B cell (primary cell): ENCODE data around the gene BTNL9. TPM values are rescaled to one million over a fixed set of nuclear protein-coding genes. Genes with fewer than 3 reads are reported as not detected.

Experiments used
- ATAC-seq: fragments of 200-7000 bp; cut with Tn5 transposase; one replicate; pipeline ENCODE4 v1.10.0; 2021; ENCODE audit warnings: low read depth, mild to moderate bottlenecking, moderate number of reproducible peaks, moderate library complexity
- CTCF ChIA-PET: fragments of 350-600 bp; sonication (Branson Sonifier 250); formaldehyde crosslinking; loops from one replicate; lab custom pipeline; 2021; ENCODE audit warnings: antibody characterized with exemption, inconsistent platforms; lab: Charles Lee
- POLR2A ChIA-PET: fragments of 350-600 bp; sonication (Branson Sonifier 250); formaldehyde crosslinking; loops from one replicate; lab custom pipeline; 2021; ENCODE audit warnings: antibody characterized with exemption; lab: Charles Lee
- DNase-seq: peaks from one replicate; pipeline ENCODE4 v3.0.0; 2013
- H2AFZ ChIP-seq: 2 replicates; pipeline ENCODE4 v1.6.1; 2012; ENCODE audit warnings: mild to moderate bottlenecking, low read depth, low read length; ENCODE audit not compliant: insufficient read depth, poor library complexity, severe bottlenecking
- H3K27ac ChIP-seq, 2 donors: 1 replicate in 1 of 2; 2 replicates in 1 of 2; pipeline ENCODE4 v1.5.1; 2012 to 2013; ENCODE audit warnings: low read length in 2 of 2, mild to moderate bottlenecking in 2 of 2, moderate library complexity in 1 of 2
- H3K27me3 ChIP-seq, 4 experiments: fragments of 200-600 bp in 1 of 4; sonication (generic) in 1 of 4; replicated peaks in 1 of 4; 1 replicate in 2 of 4; 2 replicates in 2 of 4; pipeline versions ENCODE4 v1.6.1 to v1.7.0; 2013 to 2016; ENCODE audit warnings: low read length in 3 of 4, mild to moderate bottlenecking in 2 of 4, mixed read lengths in 1 of 4, moderate library complexity in 1 of 4; ENCODE audit not compliant: insufficient read depth in 4 of 4, control insufficient read depth in 3 of 4; ENCODE audit errors: control extremely low read depth in 1 of 4
- H3K36me3 ChIP-seq, 2 experiments: replicated peaks in 1 of 2; 1 replicate in 1 of 2; 2 replicates in 1 of 2; pipeline versions ENCODE4 v1.6.1 to v1.7.1; 2013; ENCODE audit warnings: low read length in 1 of 2; ENCODE audit not compliant: insufficient read depth in 2 of 2, control insufficient read depth in 1 of 2; ENCODE audit errors: control extremely low read depth in 1 of 2, extremely low read depth in 1 of 2
- H3K4me1 ChIP-seq, 2 donors: fragments of 200-600 bp in 1 of 2; sonication (generic) in 1 of 2; 1 replicate in 1 of 2; 2 replicates in 1 of 2; pipeline versions ENCODE4 v1.5.1 to v1.6.1; 2013 to 2017; ENCODE audit warnings: low read length in 2 of 2; ENCODE audit not compliant: control insufficient read depth in 2 of 2, insufficient read depth in 2 of 2
- H3K4me2 ChIP-seq: replicated peaks from 2 replicates; pipeline ENCODE3; 2012; ENCODE audit warnings: mild to moderate bottlenecking, low read depth, low read length; ENCODE audit not compliant: poor library complexity, severe bottlenecking
- H3K4me3 ChIP-seq, 5 experiments: fragments of 200-600 bp in 1 of 5; sonication (generic) in 1 of 5; 1 replicate in 3 of 5; 2 replicates in 2 of 5; pipeline versions ENCODE4 v1.5.1 to v1.7.0; 2011 to 2016; ENCODE audit warnings: low read length in 4 of 5, mild to moderate bottlenecking in 4 of 5, low read depth in 2 of 5, control low read depth in 1 of 5, moderate library complexity in 1 of 5; ENCODE audit not compliant: insufficient read depth in 1 of 5; ENCODE audit errors: control extremely low read depth in 1 of 5, extremely low read depth in 1 of 5
- H3K79me2 ChIP-seq: fragments of 200-600 bp; sonication (generic); one replicate; pipeline ENCODE4 v1.6.0; 2016; ENCODE audit warnings: low read length; ENCODE audit not compliant: control insufficient read depth, insufficient read depth
- H3K9ac ChIP-seq: fragments of 200-600 bp; sonication (generic); 2 replicates; pipeline ENCODE4 v1.6.1; 2017; ENCODE audit warnings: mild to moderate bottlenecking, low read length, moderate library complexity
- H3K9me3 ChIP-seq, 3 donors: one replicate each; pipeline versions ENCODE4 v1.6.1 to v1.7.1; 2013; ENCODE audit warnings: low read length in 2 of 3; ENCODE audit not compliant: control insufficient read depth in 2 of 3, insufficient read depth in 1 of 3; ENCODE audit errors: control extremely low read depth in 1 of 3
- H4K20me1 ChIP-seq: 2 replicates; pipeline ENCODE4 v1.6.0; 2012; ENCODE audit warnings: mild to moderate bottlenecking, low read length; ENCODE audit not compliant: insufficient read depth, control insufficient read depth, poor library complexity, severe bottlenecking
- H3K27ac Mint-ChIP-seq: one replicate; pipeline ENCODE4 v1.8.0; 2021; ENCODE audit warnings: mixed read lengths
- H3K27me3 Mint-ChIP-seq: one replicate; pipeline ENCODE4 v1.8.0; 2021; ENCODE audit warnings: mixed read lengths
- H3K4me1 Mint-ChIP-seq: one replicate; pipeline ENCODE4 v1.8.0; 2021; ENCODE audit warnings: mixed read lengths
- H3K4me3 Mint-ChIP-seq: one replicate; pipeline ENCODE4 v1.8.0; 2021; ENCODE audit warnings: mixed read lengths
- H3K9me3 Mint-ChIP-seq: one replicate; pipeline ENCODE4 v1.8.0; 2022; ENCODE audit warnings: mixed read lengths; ENCODE audit not compliant: insufficient read depth
- EZH2 ChIP-seq: IDR thresholded peaks from 2 replicates; pipeline ENCODE4 v1.6.1; 2012; ENCODE audit warnings: borderline replicate concordance, low read depth, mild to moderate bottlenecking, moderate library complexity, low read length; ENCODE audit not compliant: insufficient read depth, poor library complexity, severe bottlenecking
- WGBS: methylation state at CpG from one replicate; pipeline ENCODE4 v1.1.5; 2013; ENCODE audit warnings: missing lambda C conversion rate; ENCODE audit not compliant: insufficient coverage; 5-methylcytosine and 5-hydroxymethylcytosine counted together
- intact Hi-C: fragments of 100-400 bp; cut with micrococcal nuclease; formaldehyde crosslinking; loops from one replicate; pipeline ENCODE4 v1.10.0; 2022
- polyA plus RNA-seq: library from polyadenylated mRNA; depleted of rRNA; stranded (reverse); fragments of >200 nt; gene quantifications from 2 replicates; pipeline ENCODE4 v1.2.3, GENCODE V29; 2012
- total RNA-seq, 2 donors: library from RNA; stranded (reverse); fragments of 120-200 nt in 1 of 2; gene quantifications; 1 replicate in 1 of 2; 2 replicates in 1 of 2; pipeline versions ENCODE4 v1.2.3 to v1.2.4, GENCODE V29; 2013 to 2022
- TF ChIP-seq, protein P1 (sequence below): fragments of 200-600 bp; IDR thresholded peaks from one replicate; pipeline ENCODE4 v1.8.0; 2022; ENCODE audit warnings: antibody characterized with exemption, mild to moderate bottlenecking

The BTNL9 gene
- total and polyA plus RNA-seq, 2 donors (not counting 1 experiment from before 2014, with no cell fraction given), result 40.7 to 173 TPM

DNA sequence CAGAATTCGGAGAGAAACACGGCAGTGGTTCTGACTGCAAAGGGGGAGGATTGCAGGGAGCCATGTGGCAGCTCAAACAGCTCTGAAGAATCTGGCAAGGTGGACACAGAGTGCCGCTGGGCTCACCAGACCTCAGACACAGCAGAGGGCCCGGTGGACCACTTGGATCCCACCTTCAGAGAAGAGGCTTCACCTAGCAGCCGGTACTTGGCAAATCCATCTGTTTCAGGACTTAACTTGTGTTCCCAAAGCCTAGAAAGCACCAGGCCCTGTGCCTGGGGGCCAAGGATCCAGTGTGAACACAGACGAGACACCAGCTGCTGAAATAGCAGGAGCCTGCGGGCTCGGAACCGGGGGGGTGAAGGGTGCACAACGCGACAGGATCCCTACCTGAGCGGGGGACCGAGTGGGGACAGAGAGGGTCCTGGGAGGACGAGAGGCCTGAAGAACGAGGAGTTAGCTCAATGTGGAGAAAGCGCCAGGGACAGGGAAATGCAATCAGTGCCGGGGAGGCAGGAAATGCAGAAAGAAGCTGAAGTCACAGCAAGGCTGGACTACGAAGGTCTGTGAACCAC, 44.6 kb downstream of the BTNL9 start:
- Histone ChIP-seq H3K4me3 (no peak overlapping the region), H3K27ac (no peak overlapping the region), H3K9ac (no peak overlapping the region), H3K36me3 (no peaks in the 10 kb centered on the region), H3K79me2 (no peaks in the 10 kb centered on the region), H2AFZ (no peak overlapping the region), H3K4me2 (no peak overlapping the region), H3K9me3 (no peaks in the 10 kb centered on the region), H3K27me3 (peaks cover 0 to 7% (median 2%) of the 10 kb centered on the region in 4 experiments), H3K4me1 (no peaks in the 10 kb centered on the region), H4K20me1 (no peaks in the 10 kb centered on the region)
- CTCF ChIA-PET, result no interaction called here
- DNase-seq, result no peak
- H3K9me3 Mint-ChIP-seq, result no peaks in the 10 kb centered on the region
- POLR2A ChIA-PET, result no interaction called here
- intact Hi-C loops, result loop anchor here (10.0 kb wide), 1 partner anchor 220 kb away; the partner anchor contains the start of gene ZFP62
- no peak overlapping the region for H3K27ac Mint-ChIP-seq
- ATAC-seq, result no peak
- WGBS, result 52% methylated on average over 17 of the region's 18 CpGs
- TF ChIP-seq EZH2, result no peak
- TF ChIP-seq, protein P1, sequence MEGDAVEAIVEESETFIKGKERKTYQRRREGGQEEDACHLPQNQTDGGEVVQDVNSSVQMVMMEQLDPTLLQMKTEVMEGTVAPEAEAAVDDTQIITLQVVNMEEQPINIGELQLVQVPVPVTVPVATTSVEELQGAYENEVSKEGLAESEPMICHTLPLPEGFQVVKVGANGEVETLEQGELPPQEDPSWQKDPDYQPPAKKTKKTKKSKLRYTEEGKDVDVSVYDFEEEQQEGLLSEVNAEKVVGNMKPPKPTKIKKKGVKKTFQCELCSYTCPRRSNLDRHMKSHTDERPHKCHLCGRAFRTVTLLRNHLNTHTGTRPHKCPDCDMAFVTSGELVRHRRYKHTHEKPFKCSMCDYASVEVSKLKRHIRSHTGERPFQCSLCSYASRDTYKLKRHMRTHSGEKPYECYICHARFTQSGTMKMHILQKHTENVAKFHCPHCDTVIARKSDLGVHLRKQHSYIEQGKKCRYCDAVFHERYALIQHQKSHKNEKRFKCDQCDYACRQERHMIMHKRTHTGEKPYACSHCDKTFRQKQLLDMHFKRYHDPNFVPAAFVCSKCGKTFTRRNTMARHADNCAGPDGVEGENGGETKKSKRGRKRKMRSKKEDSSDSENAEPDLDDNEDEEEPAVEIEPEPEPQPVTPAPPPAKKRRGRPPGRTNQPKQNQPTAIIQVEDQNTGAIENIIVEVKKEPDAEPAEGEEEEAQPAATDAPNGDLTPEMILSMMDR, result no peak
- H3K4me1 Mint-ChIP-seq, result no peaks in the 10 kb centered on the region
- no peak overlapping the region for H3K4me3 Mint-ChIP-seq
- peaks cover 12% of the 10 kb centered on the region for H3K27me3 Mint-ChIP-seq

DNA sequence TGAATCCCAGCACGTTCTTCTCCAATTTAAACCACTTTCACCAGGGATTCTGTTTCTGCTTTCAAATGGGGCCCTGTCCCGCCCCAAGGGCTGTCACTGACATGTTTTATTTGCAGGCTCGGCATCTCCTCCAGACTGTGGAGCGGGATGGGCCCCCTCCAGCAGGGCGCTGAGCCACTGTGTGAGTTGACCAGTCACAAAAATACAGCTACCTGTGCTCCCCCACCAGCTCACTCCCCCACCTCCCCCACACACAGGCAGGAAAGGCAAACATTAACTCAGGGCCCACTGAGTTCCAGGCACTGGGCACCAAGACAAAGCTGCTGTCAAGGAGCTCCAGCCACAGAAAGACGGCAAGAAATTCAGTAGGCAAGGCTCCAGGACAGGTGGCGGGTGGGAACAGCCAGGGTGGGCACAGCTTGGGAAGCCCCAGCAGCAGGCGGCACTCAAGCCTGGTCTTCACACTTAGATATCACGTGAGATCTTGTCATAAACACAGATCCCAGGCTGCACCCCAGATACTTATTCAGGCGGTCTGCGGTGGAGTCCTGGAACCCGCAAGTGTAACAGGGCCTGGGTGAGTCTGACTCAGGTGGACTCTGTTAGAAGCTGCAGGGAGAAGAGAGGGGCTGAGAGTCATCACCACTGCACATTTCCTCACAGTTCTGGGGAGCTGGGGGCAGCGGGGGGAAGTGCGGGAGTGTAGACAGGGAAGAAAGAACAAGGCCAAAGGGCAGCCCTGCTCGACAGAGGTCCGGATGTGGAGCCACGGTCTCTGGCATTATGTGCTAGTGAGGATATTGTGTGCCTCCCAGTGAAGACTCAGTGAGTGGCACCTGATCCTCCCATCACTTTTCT, 46.2 kb downstream of the BTNL9 start:
- CTCF ChIA-PET, result no interaction called here
- Histone ChIP-seq H3K27me3 (peaks cover 0 to 6% (median 2%) of the 10 kb centered on the region in 4 experiments), H3K27ac (no peak overlapping the region), H3K4me1 (no peaks in the 10 kb centered on the region), H3K4me3 (no peak overlapping the region), H2AFZ (no peak overlapping the region), H4K20me1 (no peaks in the 10 kb centered on the region), H3K4me2 (no peak overlapping the region), H3K9me3 (no peaks in the 10 kb centered on the region), H3K9ac (no peak overlapping the region), H3K36me3 (no peaks in the 10 kb centered on the region), H3K79me2 (no peaks in the 10 kb centered on the region)
- ATAC-seq (no peak), DNase-seq (no peak)
- H3K27ac Mint-ChIP-seq, result no peak overlapping the region
- TF ChIP-seq, protein P1, result no peak
- H3K4me1 Mint-ChIP-seq, result no peaks in the 10 kb centered on the region
- 80% methylated on average over 17 of the region's 17 CpGs for WGBS
- POLR2A ChIA-PET, result interaction anchor here (0.5 kb wide), 1 partner anchor 176 kb away, joined by 3 read pairs; no protein-coding TSS in a partner anchor
- no peaks in the 10 kb centered on the region for H3K9me3 Mint-ChIP-seq
- peaks cover 12% of the 10 kb centered on the region for H3K27me3 Mint-ChIP-seq
- no peak overlapping the region for H3K4me3 Mint-ChIP-seq
- intact Hi-C loops, result loop anchor here (10.0 kb wide), 1 partner anchor 221 kb away; the partner anchor contains the start of gene ZFP62
